HG02938 (cell line): Measurements from ENCODE around the gene TFAP2B.
A peak's percentile ranks its signal among the peaks of the same experiment; 100 is the strongest.

Experiments used
- ATAC-seq: cut with Tn5 transposase; IDR thresholded peaks from one replicate; pipeline ENCODE4 v1.9.1; 2021; ENCODE audit warnings: mild to moderate bottlenecking, moderate library complexity; ENCODE audit not compliant: unreplicated experiment

The TFAP2B gene

GRCh38 chr6:50818673-50819072 lies at the start of gene TFAP2B:
TSS of gene TFAP2B (plus strand) at chr6:50818871. CDS start at chr6:50818892, 21 bp downstream.
- no peak for ATAC-seq

- no peak for ATAC-seq
Observed at GRCh38 chr6:50778696-50779095, 40.0 kb upstream of the TFAP2B start.

DNA sequence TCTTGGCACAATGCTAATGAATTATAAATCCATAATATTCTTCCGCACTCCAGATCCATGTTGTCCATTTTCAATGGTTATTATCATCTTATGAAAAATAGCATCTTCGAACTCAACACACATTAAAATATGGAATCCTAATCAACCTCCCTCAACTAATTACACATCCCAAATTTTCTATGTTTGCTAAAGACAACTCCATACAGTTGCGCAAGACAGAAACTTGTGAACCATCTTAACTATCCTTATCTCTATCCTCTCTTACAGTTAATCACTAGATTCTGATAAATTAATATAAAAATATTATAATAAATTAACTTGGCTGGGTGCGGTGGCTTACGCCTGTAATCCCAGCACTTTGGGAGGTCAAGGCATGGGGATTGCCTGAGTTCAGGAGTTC lies 38.3 kb upstream of the TFAP2B start:
- ATAC-seq: no peak

DNA sequence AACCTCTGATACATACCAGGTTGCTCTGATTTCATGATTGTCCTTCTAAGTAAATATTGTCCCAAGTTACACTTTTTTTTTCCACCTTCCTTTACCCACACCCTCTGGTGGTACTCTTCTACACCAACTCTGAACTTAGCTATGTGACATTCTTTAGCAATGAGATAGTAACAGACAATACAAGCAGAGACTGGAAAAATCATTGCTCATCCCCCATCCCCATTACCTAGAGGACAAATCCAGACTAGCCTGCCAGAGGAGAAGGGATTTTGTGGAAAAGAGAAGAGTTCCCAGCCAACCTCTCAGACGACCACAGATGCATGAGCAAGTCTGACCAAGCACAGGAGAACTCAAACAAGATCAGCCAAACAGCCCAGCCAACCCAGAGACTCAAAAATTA lies 32.8 kb upstream of the TFAP2B start:
- no peak for ATAC-seq

DNA sequence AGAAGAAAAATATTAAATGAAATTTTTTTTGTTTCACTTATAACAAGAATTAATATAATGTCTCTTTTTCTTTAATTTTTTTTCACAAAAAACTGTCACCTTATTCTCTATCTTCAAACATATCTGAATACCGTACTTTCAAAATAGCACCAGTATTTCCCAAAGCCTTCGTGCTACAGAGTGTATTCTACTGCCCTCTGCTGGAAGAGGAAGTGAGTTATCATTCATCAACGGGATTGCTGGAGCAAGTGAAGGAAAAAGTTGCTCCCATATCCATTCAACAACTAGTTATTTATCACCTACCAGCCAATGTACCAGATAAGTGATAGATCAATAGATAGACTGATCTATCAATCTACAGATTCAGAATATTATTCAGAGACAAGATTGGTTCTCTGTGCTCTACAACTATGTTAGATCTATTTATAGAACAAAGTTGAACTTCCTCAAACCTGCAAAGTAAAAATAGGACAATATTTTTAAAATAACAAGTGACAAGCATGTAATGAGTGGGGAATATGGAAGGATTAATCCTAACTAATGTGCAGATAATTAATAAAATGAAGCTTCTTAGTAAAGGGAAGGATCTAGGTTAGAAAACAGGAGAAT lies 26.7 kb upstream of the TFAP2B start:
- peak; percentile 70 for ATAC-seq

DNA sequence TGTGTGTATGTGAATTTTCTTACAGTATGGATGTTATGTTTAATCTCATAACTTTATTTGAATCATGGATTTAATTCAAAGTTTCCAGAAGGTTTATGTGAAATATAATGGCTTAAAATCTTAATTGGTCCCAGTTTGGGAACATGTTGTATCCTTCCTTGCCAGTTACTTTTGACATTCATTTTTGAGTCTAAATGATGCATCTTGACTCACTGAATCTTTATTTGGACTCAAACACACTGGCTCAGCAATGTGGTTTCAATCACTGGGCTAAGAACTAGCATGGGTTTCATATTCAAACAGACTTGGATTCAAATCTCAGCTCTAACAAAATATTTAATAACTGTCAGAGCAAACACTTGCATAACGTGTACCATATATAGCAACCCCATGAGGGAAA lies 25.9 kb upstream of the TFAP2B start:
- ATAC-seq: no peak

DNA sequence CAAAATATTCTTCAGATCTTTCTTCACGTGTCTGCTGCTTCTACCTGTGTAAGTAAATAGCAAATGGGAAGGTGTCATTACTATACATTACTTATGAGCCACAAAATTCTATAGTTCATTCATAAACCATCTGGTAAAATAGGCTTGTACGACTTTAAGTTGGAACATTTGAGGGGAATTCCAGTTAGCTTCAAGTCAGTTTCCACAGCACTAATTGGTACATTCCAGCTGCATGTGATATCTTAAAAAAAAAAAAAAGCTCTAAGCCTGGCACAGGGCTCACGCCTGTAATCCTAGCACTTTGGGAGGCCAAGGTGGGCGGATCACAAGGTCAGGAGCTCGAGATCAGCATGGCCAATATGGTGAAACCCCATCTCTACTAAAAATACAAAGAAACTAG lies 23.1 kb upstream of the TFAP2B start:
- no peak for ATAC-seq

DNA sequence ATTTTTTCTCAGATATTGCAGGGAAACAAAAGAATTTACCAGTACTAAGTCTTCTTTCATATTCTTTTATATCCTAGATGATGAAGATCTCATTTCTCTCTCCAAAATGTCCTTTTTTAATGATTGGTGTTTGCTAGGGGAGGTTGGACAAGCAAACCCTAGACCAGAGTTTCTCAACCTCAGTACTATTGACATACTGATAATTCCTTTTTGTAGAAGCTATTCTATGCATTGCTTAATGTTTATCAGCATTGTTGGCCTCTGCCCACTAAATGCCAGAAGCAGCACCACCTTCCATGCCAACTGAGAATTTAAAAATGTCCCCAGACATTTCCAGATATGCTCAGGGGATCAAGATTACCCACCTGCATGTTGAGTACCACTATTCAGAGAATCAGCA lies 14.4 kb upstream of the TFAP2B start:
- ATAC-seq: no peak

GRCh38 chr6:50807035-50807434 lies 11.6 kb upstream of the TFAP2B start:
- ATAC-seq: no peak

DNA sequence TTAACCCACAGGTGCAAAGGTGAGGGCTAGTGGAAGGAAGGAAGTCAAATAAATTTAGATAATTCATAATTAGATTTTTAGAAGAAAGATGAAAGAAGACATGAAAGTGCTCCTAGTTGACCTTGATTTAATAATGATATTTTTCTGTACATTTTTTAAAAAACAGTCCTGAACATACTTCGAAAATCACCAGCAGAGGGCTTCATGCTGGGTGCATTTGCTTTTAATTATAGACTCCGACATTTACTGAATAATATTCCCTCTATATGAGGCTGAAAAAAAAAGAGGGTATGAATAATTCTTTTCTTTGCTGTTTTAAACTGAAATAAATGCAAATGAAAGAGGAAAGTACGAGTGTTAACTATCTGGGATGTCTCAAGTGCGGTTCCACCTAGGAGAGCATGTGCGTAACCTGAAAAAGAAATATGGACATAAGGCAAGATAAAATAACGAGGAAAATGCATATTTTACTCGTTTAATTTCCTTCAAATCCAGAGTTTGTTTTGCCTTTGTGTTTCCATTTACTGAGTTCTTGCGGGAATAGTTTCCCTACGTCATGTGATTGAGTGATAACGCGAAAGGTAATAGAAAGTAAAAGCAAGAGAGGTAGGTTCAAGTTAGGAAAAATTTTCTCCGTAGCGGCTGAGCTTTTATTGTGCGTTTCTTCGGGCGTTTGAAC lies 3.1 kb upstream of the TFAP2B start:
- peak; percentile 41 for ATAC-seq

GRCh38 chr6:50816115-50816675 lies 2.5 kb upstream of the TFAP2B start:
- ATAC-seq: peak; percentile 75

DNA sequence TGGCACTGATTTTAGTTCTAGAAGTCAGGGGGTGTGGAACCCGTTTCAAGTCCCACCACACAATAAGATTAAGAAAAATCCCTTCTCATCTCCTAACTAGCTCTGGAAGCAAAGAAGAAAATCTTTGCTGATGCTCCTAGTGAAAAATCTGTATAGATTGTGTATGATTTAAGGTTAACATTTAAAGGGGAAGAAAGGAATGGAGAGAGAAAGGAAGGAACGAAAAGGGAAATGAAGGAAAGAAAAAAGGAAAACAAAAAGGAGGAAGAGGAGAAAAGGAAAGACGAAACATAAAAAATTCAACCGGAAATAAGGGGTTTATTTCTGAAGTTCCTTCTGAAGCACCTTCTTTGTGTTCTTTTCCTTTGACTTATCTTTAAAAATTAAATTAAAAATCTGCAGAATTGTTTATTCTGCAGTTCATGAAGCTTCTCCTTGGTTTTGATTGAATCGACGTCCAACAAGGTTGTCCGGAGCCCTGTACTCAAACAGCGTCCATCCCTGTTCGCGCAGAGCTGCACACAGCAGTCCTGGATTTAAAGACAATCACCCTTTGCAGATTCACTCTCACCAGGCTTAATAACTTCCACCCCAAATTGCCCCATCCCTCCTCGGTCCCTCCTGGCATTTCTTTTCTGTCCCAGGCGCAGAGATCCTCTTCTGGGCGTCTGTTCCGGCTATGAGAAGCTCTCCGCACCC lies 1.6 kb upstream of the TFAP2B start:
- no peak for ATAC-seq

DNA sequence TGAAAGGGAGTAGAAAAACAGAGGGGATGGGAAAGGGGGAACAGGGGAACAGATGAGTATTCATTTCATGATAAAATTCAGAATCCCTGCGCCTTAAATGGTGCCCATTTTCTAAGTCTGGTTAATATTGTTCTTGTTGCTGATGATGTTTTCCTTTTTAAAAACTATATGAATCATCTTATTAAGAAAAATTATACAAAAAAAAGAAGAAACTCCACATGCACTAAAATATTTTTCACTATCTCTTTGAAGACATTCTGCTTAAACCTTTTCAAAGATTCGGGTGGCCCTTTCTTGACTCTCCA lies 1.1 kb upstream of the TFAP2B start:
- no peak for ATAC-seq

GRCh38 chr6:50818020-50818419 lies 651 bp upstream of the TFAP2B start:
- ATAC-seq: no peak

DNA sequence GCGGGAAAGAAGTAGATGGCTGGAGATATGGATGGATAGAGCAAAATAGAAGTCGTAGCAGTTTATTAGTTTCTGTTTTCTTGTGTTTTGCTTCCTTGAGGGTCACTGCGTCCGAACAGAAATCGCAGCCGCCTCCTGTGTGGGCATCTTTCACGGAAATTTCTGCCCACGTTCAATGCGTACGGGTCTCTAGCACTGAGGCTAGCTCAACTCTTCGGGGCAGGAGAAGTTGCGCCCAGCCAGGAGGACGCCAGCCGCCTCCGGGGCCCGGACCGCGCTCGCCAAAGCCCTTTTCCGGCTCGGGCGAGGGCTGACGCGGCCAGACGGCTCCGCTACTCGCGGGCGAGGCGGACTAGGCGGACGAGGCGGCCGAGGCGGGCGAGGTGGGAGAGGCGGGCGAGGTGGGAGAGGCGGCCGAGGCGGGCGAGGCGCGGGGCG lies 814 bp downstream of the TFAP2B start:
- ATAC-seq: no peak

DNA sequence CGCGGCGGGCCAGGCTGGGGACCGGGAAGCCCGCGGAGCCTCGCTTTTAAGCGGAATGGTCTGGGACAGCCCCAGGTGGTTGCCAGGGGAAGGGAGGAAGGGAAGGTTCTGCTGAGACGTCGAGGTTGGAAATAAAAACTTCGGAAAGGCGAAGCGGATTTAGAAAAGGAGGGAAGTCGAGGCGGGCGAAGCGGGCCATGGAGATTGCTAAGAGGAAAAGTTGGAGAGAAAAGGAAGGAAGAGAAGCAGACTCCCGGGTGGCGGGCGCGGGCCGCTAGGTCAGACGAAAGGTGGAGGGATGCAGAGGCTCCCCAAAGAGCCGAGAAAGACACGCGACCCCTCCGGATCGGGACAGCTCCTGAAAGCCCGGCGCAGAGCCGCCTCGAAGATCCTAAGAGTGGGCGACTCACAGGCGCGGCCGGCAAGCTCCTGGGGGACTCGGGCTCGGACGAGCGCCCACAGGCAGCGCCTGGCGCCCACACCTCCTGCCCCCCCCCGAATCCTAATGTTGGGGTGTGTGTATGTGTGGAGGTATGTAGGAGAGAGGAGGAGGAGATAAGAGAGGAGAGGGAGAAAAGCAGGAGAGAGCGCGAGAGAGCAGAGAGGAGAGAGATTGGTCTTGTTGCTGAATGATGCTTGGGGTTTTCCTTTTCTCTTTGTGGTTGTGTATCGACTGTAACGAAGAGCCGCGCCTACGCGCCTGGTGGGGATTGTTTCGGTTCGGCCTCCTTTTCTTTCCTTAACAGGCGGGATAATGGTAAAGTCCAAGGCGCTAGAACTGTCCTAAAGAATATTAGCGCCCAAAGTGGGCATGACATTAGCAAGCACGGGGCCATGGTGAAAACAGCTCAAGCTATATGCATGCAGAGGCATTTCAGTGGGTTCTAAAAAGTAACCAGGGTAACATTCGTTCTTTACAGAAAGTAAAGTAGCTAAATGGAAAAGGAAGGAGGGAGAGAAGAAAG lies 1.5 kb downstream of the TFAP2B start:
- no peak for ATAC-seq

- ATAC-seq: no peak
Observed at GRCh38 chr6:50820869-50821264, 2.2 kb downstream of the TFAP2B start.

- ATAC-seq: no peak
Observed at GRCh38 chr6:50821441-50822077, 2.9 kb downstream of the TFAP2B start.

GRCh38 chr6:50822078-50822476 lies 3.4 kb downstream of the TFAP2B start:
- no peak for ATAC-seq

GRCh38 chr6:50823094-50823920 lies 4.6 kb downstream of the TFAP2B start:
- ATAC-seq: no peak
